Measurements from ENCODE around the gene ERVMER34-1. TPM values are rescaled to one million over a fixed set of nuclear protein-coding genes. Genes with fewer than 3 reads are reported as not detected.

ERVMER34-1 gene
- total RNA-seq, 1 experiment from 2014 or later, result 85.6 TPM

- H3K27me3 ChIP-seq (replicated peaks; ENCODE audit: control insufficient read depth, insufficient read depth, low read length), result no peaks in the 10 kb centered on the region
- CTCF ChIA-PET, result no interaction called here
- H3K4me1 Mint-ChIP-seq (ENCODE audit: low read depth, unreplicated experiment), result peaks cover under 1% of the 10 kb centered on the region
- no peak overlapping the region for H3K4me3 ChIP-seq (ENCODE audit: low read depth, low read length)
- POLR2A ChIA-PET, result no interaction called here
- intact Hi-C loops (cut with micrococcal nuclease; ENCODE audit: unreplicated experiment), result loop anchor here (10.0 kb wide), 2 partner anchors 82 to 202 kb away; partner anchors contain the start of gene RASL11B
- H3K9me3 Mint-ChIP-seq (ENCODE audit: unreplicated experiment), result no peaks in the 10 kb centered on the region
- no peaks in the 10 kb centered on the region for H3K27me3 Mint-ChIP-seq (ENCODE audit: insufficient read depth, unreplicated experiment)
- no peak for DNase-seq
- no peaks in the 10 kb centered on the region for H3K36me3 ChIP-seq (ENCODE audit: control insufficient read depth, insufficient read depth, low read length)
- no peaks in the 10 kb centered on the region for H3K36me3 Mint-ChIP-seq (ENCODE audit: insufficient read depth, unreplicated experiment)
- no TSS peak for BruUV-seq (replicated peaks)
- H3K4me1 ChIP-seq, result no peaks in the 10 kb centered on the region
- no peak overlapping the region for H3K27ac Mint-ChIP-seq (ENCODE audit: unreplicated experiment)
- no peaks in the 10 kb centered on the region for H3K9me3 ChIP-seq
- TF ChIP-seq, protein P1, sequence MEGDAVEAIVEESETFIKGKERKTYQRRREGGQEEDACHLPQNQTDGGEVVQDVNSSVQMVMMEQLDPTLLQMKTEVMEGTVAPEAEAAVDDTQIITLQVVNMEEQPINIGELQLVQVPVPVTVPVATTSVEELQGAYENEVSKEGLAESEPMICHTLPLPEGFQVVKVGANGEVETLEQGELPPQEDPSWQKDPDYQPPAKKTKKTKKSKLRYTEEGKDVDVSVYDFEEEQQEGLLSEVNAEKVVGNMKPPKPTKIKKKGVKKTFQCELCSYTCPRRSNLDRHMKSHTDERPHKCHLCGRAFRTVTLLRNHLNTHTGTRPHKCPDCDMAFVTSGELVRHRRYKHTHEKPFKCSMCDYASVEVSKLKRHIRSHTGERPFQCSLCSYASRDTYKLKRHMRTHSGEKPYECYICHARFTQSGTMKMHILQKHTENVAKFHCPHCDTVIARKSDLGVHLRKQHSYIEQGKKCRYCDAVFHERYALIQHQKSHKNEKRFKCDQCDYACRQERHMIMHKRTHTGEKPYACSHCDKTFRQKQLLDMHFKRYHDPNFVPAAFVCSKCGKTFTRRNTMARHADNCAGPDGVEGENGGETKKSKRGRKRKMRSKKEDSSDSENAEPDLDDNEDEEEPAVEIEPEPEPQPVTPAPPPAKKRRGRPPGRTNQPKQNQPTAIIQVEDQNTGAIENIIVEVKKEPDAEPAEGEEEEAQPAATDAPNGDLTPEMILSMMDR (IDR thresholded peaks at IDR 0.05; ENCODE audit: insufficient read depth in 1 of 2, low read depth in 1 of 2, low read length in 1 of 2, severe bottlenecking in 1 of 2, unreplicated experiment in 1 of 2), result no peak
- H3K4me3 Mint-ChIP-seq (ENCODE audit: unreplicated experiment), result no peak overlapping the region
These were observed 31.8 kb upstream of the ERVMER34-1 start for GRCh38 chr4:52783069-52783468.

DNA sequence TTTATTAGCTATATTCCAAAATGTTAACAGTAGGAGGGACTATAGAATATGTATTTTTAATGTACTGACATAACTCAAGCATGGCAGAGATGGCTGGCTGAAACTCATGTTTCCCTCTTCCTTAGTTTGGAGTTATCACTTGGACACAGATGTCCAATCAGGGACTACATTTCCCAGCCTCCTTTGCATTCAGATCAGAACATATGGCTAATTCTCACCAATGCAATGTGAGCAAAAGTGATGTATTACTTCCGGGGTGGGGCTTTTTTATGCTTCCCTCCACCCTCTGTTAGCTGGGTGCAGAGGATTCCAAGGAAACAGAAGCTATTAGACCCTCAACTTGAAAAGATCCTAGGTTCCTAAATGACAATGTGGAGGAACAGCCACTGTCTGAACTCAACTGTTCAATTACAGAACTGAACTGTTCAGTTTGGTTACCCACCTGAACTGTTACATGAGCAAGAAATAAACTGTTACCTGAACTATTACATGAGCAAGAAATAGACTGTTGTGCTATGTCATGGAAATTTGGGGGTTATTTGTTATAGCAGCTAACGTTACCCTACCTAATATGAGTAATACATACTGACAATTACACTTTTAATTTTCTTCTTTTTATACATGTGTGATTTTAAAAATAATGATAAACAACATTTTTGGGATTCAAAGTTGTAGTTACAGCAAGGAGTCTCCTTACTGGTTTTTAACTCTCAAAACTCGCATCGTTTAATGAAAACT lies 29.6 kb upstream of the ERVMER34-1 start:
- no peak overlapping the region for H3K4me3 ChIP-seq (ENCODE audit: low read depth, low read length)
- H3K9me3 Mint-ChIP-seq (ENCODE audit: unreplicated experiment), result peaks cover 9% of the 10 kb centered on the region
- ChIA-PET CTCF (no interaction called here), POLR2A (no interaction called here)
- intact Hi-C loops (cut with micrococcal nuclease; ENCODE audit: unreplicated experiment), result loop anchor here (10.0 kb wide), 2 partner anchors 84 to 204 kb away; partner anchors contain the start of gene RASL11B
- H3K4me1 Mint-ChIP-seq (ENCODE audit: low read depth, unreplicated experiment), result no peaks in the 10 kb centered on the region
- peak in 1 of 2 experiments; percentile 18 for DNase-seq
- no peaks in the 10 kb centered on the region for H3K4me1 ChIP-seq
- H3K27me3 Mint-ChIP-seq (ENCODE audit: insufficient read depth, unreplicated experiment), result peaks cover 2% of the 10 kb centered on the region
- H3K27ac Mint-ChIP-seq (ENCODE audit: unreplicated experiment), result no peak overlapping the region
- H3K36me3 ChIP-seq (ENCODE audit: control insufficient read depth, insufficient read depth, low read length), result no peaks in the 10 kb centered on the region
- H3K9me3 ChIP-seq, result no peaks in the 10 kb centered on the region
- H3K4me3 Mint-ChIP-seq (ENCODE audit: unreplicated experiment), result no peak overlapping the region
- H3K36me3 Mint-ChIP-seq (ENCODE audit: insufficient read depth, unreplicated experiment), result no peaks in the 10 kb centered on the region
- TF ChIP-seq, protein P1 (IDR thresholded peaks at IDR 0.05; ENCODE audit: insufficient read depth in 1 of 2, low read depth in 1 of 2, low read length in 1 of 2, severe bottlenecking in 1 of 2, unreplicated experiment in 1 of 2), result no peak
- no TSS peak for BruUV-seq (replicated peaks)
- no peaks in the 10 kb centered on the region for H3K27me3 ChIP-seq (replicated peaks; ENCODE audit: control insufficient read depth, insufficient read depth, low read length)

GRCh38 chr4:52780206-52780605 lies 29.0 kb upstream of the ERVMER34-1 start:
- peaks cover 9% of the 10 kb centered on the region for H3K9me3 Mint-ChIP-seq (ENCODE audit: unreplicated experiment)
- Histone ChIP-seq H3K36me3 (ENCODE audit: control insufficient read depth, insufficient read depth, low read length) (no peaks in the 10 kb centered on the region), H3K4me3 (ENCODE audit: low read depth, low read length) (no peak overlapping the region), H3K27me3 (replicated peaks; ENCODE audit: control insufficient read depth, insufficient read depth, low read length) (no peaks in the 10 kb centered on the region), H3K4me1 (no peaks in the 10 kb centered on the region), H3K9me3 (no peaks in the 10 kb centered on the region)
- ChIA-PET CTCF (no interaction called here), POLR2A (no interaction called here)
- no peak overlapping the region for H3K27ac Mint-ChIP-seq (ENCODE audit: unreplicated experiment)
- H3K4me1 Mint-ChIP-seq (ENCODE audit: low read depth, unreplicated experiment), result no peaks in the 10 kb centered on the region
- H3K36me3 Mint-ChIP-seq (ENCODE audit: insufficient read depth, unreplicated experiment), result no peaks in the 10 kb centered on the region
- TF ChIP-seq, protein P1 (IDR thresholded peaks at IDR 0.05; ENCODE audit: insufficient read depth in 1 of 2, low read depth in 1 of 2, low read length in 1 of 2, severe bottlenecking in 1 of 2, unreplicated experiment in 1 of 2), result no peak
- no peak for DNase-seq
- peaks cover 2% of the 10 kb centered on the region for H3K27me3 Mint-ChIP-seq (ENCODE audit: insufficient read depth, unreplicated experiment)
- no peak overlapping the region for H3K4me3 Mint-ChIP-seq (ENCODE audit: unreplicated experiment)
- no TSS peak for BruUV-seq (replicated peaks)
- intact Hi-C loops (cut with micrococcal nuclease; ENCODE audit: unreplicated experiment), result loop anchor here (10.0 kb wide), 2 partner anchors 85 to 205 kb away; partner anchors contain the start of gene RASL11B
